GM18526 (cell line): Measurements from ENCODE around the gene RUVBL1.

ENCODE experiments used
- POLR2A ChIP-seq: IDR thresholded peaks from 3 replicates; pipeline ENCODE4 v1.6.1; 2011; ENCODE audit not compliant: insufficient read length; ENCODE audit errors: extremely low read depth

Gene RUVBL1

GRCh38 chr3:128149650-128150049 is 26.0 kb upstream of the RUVBL1 start:
- TF ChIP-seq POLR2A = no peak

DNA sequence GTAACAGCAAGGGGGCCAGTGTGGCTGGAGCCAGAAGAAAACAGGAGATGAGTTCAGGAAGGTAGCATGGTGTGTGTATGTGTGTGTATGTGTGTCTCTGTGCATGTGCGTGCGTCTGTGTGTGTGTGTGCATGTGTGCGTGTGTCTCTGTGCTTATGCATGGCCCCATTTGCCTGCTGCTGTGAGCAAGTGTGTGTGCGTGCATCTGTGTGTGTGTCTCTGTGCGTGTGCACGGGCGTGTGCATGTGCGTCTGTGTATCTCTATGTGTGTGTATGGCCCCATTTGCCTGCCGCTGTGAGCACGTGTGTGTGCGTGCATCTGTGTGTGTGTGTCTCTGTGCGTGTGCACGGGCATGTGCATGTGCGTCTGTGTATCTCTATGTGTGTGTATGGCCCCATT is 22.6 kb upstream of the RUVBL1 start:
- no peak for TF ChIP-seq POLR2A

DNA sequence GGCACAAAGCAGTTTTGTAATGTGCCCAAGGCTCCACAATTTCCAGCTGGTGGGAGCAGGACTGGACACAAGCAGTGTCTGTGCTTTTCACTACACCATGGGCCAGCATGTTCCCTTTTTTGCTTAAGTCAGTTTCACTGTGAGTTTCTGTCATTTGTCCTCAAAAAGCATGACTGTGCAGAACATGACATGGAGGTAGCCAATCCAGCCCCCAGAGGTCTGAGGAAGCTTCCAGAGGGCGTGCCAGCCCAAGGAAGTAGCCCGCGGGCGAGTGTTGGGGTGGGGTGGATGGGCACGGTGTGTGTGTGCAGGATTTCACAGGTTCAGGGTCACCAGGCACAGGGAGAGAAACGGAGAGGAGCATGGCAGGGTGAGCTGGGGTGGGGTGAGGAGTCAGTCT is 21.7 kb upstream of the RUVBL1 start:
- TF ChIP-seq POLR2A = no peak

GRCh38 chr3:128144512-128145187 is 21.0 kb upstream of the RUVBL1 start:
- no peak for TF ChIP-seq POLR2A

DNA sequence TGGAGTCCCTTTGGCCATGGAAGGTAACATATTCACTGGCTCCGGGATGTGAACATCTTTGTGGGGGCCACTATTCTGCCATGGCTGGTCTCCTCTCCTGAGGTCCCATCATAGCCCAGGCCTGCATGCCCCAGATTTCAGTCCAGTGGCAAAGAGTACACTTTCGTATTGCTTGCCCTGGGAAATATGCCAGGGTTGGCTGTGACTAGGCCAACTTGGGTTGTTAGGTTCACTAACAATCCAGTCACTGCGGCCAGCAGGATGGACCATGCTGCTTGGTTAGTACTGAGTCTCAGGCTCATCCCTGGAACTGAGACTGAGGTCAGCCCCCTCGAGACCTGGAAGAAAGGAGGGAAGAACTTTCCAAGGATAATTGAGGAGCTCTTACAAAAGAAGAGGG is 19.9 kb upstream of the RUVBL1 start:
- TF ChIP-seq POLR2A = no peak

DNA sequence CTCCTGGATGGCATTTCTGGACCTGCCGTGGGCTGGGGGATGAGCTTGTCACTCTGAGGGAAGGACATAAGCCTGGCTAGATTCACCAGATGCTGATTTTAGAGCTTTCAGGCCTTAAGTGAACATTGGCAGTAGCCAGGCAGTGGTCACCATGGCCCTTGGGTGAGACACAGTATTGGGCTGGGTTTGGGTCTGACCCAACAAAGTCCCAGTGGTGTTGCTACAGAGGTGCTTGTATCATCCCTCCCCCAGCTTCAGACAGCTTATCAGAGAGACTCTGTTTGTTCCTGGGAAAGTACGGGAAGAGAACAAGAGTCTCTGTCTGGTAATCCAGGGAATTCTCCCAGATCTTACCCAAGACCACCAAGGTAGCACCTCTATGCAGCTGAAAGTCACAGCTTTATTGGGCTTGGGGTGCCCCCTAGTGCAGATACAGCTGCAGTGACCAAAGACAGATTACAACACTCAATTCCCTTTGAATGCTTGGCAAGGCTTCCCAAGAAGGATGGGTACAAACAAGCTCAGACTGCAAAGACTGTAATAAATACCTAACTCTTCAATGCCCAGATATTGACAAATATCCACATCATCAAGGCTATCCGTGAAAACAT is 9.8 kb upstream of the RUVBL1 start:
- no peak for TF ChIP-seq POLR2A

DNA sequence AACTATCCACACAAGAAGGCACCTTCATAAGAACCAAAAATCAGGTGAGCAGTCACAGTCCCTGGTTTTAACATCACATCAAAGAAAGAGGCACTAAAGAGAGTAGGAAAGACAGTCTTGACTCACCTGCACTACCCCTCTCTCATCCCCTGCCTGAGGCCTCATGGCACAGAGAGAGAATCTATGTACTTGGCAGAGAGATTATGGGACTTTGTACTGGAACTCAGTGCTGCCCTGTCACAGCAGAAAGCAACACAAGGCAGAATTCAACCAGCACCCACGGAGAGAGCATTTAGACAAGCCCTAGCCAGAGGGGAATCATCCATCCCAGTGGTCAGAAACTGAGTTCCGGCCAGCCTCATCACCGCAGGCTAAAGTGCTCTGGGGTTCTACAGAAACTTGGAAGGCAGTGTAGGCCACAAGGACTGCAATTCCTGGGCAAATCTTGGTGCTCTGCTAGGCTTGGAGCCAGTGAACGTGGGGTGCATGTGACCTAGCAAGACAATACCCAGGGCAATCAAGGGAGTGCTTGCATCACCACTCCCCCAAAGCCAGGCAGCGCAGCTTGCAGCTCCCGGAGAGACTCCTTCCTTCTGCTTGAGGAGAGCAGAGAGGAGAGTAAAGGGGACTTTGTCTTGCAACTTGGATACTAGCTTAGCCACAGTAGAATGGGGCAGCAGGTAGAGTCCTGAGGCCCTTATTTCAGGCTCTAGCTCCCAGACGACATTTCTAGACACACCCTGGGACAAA is 8.5 kb upstream of the RUVBL1 start:
- no peak for TF ChIP-seq POLR2A

GRCh38 chr3:128128251-128128650 is 4.6 kb upstream of the RUVBL1 start:
- no peak for TF ChIP-seq POLR2A

GRCh38 chr3:128127236-128127635 is 3.6 kb upstream of the RUVBL1 start:
- TF ChIP-seq POLR2A = no peak

GRCh38 chr3:128123156-128123537 is 465 bp downstream of the RUVBL1 start:
- TF ChIP-seq POLR2A = no peak

DNA sequence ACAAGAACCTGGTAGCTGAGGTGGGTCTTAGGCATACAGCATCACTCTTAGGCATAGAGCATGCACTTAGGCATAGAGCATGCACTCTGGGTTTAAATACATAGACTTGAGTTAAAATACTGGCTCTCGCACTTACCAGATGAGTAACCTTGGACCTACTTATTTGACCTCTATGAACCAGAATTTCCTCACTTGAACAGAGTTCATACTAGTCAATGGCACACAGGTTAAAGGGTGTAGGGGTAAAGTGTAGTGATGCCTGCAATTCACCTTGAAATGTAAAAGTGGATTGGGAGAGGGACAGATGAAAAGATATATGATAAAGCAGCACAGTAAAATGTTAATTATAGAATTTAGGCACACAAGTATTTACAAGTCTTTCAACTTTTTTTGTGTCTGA is 1.6 kb downstream of the RUVBL1 start:
- TF ChIP-seq POLR2A = no peak

DNA sequence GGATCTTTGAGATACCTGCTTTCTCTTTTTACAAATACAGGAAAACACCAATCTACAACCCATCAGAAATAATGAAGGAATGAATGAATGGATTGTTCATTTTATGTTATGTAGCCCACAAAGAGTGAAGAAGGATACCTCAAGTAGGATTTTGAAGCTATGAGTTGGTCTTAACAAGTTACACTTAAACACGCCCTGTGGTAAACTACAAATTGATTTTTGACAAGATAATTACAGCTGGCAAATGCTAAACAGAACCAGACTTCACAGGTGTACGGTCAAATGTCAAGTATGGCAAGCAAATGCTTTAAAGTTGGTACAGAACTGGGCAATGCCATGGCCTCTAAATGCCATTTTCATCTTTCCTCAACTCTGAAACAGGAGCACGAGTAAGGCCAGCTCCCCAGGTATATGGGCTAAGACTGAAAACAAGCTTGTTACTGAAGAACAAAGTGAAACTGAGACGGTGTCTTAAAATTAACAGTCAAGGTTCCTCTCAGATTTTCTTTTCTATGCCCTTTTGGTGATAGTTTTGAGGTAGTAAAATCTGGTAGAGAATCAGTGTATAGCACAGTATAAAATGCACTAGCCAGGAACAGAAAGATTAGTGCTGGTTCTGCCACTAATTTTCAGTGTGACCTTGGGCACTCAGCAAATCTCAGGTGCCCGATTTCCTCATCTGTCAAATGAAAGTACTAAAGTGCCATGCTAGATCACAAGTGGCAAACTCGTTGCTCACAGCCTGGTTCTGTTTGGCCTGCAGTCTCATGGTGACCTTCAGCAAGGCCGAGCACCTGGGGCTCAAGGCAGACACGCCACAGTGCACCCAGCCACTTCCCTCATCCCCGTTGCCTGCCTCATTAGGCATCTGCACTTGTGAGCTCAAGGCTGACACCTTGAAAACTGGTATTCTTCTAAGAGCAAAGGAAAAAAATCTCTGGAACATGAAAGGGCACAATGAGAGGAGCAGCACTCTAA is 9.5 kb downstream of the RUVBL1 start:
- TF ChIP-seq POLR2A = no peak

- no peak for TF ChIP-seq POLR2A
Measured at GRCh38 chr3:128112357-128112968, 11.1 kb downstream of the RUVBL1 start.

GRCh38 chr3:128111147-128111546 is 12.5 kb downstream of the RUVBL1 start:
- no peak for TF ChIP-seq POLR2A

DNA sequence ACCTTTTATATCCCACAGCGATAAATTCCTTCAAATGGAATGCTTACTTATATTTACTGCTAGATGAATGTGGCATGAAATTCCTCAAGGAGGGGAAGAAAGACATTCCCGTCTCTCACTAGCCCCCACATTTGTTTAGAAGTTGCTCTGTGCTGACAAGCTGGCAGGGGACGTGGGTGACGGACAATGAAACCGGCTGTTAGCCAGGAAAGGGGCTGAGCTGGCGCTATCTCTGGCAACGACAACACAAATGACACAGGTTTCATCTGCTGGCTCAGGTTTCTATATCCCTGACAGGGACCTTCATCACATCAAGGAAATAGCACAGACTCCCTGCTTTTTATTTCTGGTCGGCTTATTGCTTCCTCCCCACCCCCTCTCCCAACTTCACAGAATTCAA is 15.8 kb downstream of the RUVBL1 start:
- no peak for TF ChIP-seq POLR2A

- TF ChIP-seq POLR2A = no peak
Measured at GRCh38 chr3:128103136-128103676, 20.4 kb downstream of the RUVBL1 start.
